ENCODE results near the gene BBS4. TPM values are rescaled to one million over a fixed set of nuclear protein-coding genes. Genes with fewer than 3 reads are reported as not detected.

Gene BBS4
- total RNA-seq, 1 experiment from 2014 or later: 10.8 TPM

GRCh38 chr15:72737061-72737460 lies 51.1 kb downstream of the BBS4 start:
- Histone ChIP-seq H3F3A (ENCODE audit: insufficient read depth, low read depth) (no peaks in the 10 kb centered on the region), H2AFZ (no peak overlapping the region), H3K36me3 (ENCODE audit: low read depth) (no peaks in the 10 kb centered on the region; the same call in 1 of the 2 replicates), H3K27me3 (ENCODE audit: insufficient read depth, low read depth) (no peaks in the 10 kb centered on the region), H3K9me2 (ENCODE audit: insufficient read depth) (no peaks in the 10 kb centered on the region), H3K4me1 (replicated peaks; ENCODE audit: insufficient read depth) (no peaks in the 10 kb centered on the region), H4K20me1 (ENCODE audit: insufficient read depth) (no peaks in the 10 kb centered on the region), H3K4me3 (no peak overlapping the region), H3K9me3 (ENCODE audit: insufficient read depth, low read depth) (no peaks in the 10 kb centered on the region), H3K79me2 (ENCODE audit: low read depth) (no peaks in the 10 kb centered on the region), H3K27ac (no peak overlapping the region), H3K4me2 (no peak overlapping the region)
- CTCF ChIA-PET: no interaction called here
- intact Hi-C loops (cut with micrococcal nuclease; ENCODE audit: unreplicated experiment): no loop called here
- TF ChIP-seq CTCF (conservative IDR thresholded peaks at IDR 0.05) (no peak), EZH2 (IDR thresholded peaks at IDR 0.05; ENCODE audit: low read depth) (no peak)
- BruUV-seq (replicated peaks): no TSS peak
- DNase-seq: no peak
- POLR2A ChIA-PET (ENCODE audit: unreplicated experiment): no interaction called here

DNA sequence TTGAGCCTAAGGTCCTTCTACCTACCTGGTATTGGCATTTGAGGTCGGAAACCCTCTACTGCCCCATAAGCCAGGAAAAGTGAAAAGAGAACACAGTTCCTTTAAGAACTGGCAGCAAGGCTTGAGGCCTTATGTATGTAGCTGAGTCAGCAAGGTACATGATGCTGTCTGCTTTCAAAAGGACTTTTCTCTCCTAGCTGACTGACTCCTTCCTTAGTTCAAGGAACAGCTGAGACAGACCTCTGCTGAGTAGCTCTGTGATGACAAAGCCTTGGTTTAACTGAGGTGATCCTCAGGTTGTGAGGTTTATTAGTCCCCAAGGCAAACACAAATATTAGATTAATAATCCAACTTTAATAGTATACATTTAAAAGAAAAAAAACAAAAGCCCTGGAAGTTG lies 51.7 kb downstream of the BBS4 start:
- Histone ChIP-seq H3K36me3 (ENCODE audit: low read depth) (no peaks in the 10 kb centered on the region; the same call in 1 of the 2 replicates), H3K27me3 (ENCODE audit: insufficient read depth, low read depth) (no peaks in the 10 kb centered on the region), H3K79me2 (ENCODE audit: low read depth) (no peaks in the 10 kb centered on the region), H3K4me1 (replicated peaks; ENCODE audit: insufficient read depth) (no peaks in the 10 kb centered on the region), H3K9me3 (ENCODE audit: insufficient read depth, low read depth) (no peaks in the 10 kb centered on the region), H3K27ac (no peak overlapping the region), H3K4me3 (no peak overlapping the region), H4K20me1 (ENCODE audit: insufficient read depth) (no peaks in the 10 kb centered on the region), H3K9me2 (ENCODE audit: insufficient read depth) (no peaks in the 10 kb centered on the region), H3F3A (ENCODE audit: insufficient read depth, low read depth) (no peaks in the 10 kb centered on the region), H3K4me2 (no peak overlapping the region), H2AFZ (no peak overlapping the region)
- no TSS peak for BruUV-seq (replicated peaks)
- no peak for TF ChIP-seq CTCF (conservative IDR thresholded peaks at IDR 0.05)
- no peak for TF ChIP-seq EZH2 (IDR thresholded peaks at IDR 0.05; ENCODE audit: low read depth)
- POLR2A ChIA-PET (ENCODE audit: unreplicated experiment): interaction anchor here (0.6 kb wide), 1 partner anchor 464 kb away, joined by 3 read pairs; no protein-coding TSS in a partner anchor
- CTCF ChIA-PET: no interaction called here
- DNase-seq: no peak
- intact Hi-C loops (cut with micrococcal nuclease; ENCODE audit: unreplicated experiment): no loop called here

- Histone ChIP-seq H2AFZ (no peak overlapping the region), H3K79me2 (ENCODE audit: low read depth) (no peaks in the 10 kb centered on the region), H3K36me3 (ENCODE audit: low read depth) (no peaks in the 10 kb centered on the region; the same call in 1 of the 2 replicates), H3K9me3 (ENCODE audit: insufficient read depth, low read depth) (no peaks in the 10 kb centered on the region), H3K27me3 (ENCODE audit: insufficient read depth, low read depth) (no peaks in the 10 kb centered on the region), H3K4me3 (no peak overlapping the region), H3K9me2 (ENCODE audit: insufficient read depth) (no peaks in the 10 kb centered on the region), H4K20me1 (ENCODE audit: insufficient read depth) (no peaks in the 10 kb centered on the region), H3K4me2 (no peak overlapping the region), H3K27ac (no peak overlapping the region), H3K4me1 (replicated peaks; ENCODE audit: insufficient read depth) (no peaks in the 10 kb centered on the region), H3F3A (ENCODE audit: insufficient read depth, low read depth) (no peaks in the 10 kb centered on the region)
- intact Hi-C loops (cut with micrococcal nuclease; ENCODE audit: unreplicated experiment): no loop called here
- DNase-seq: no peak
- ChIA-PET CTCF (interaction anchor here (1.8 kb wide), 1 partner anchor 18 kb away, joined by 5 read pairs; no protein-coding TSS in a partner anchor), POLR2A (ENCODE audit: unreplicated experiment) (no interaction called here)
- TF ChIP-seq CTCF (conservative IDR thresholded peaks at IDR 0.05): no peak
- TF ChIP-seq EZH2 (IDR thresholded peaks at IDR 0.05; ENCODE audit: low read depth): no peak
- BruUV-seq (replicated peaks): no TSS peak
Observed at GRCh38 chr15:72740219-72740618, 54.2 kb downstream of the BBS4 start.

All from PC-9 (cell line).